Endothelial cell of umbilical vein (primary cell): Measurements from ENCODE around the gene APOBEC2. TPM values are rescaled to one million over a fixed set of nuclear protein-coding genes. Genes with fewer than 3 reads are reported as not detected.

Experiments used
- BruUV-seq: library from RNA; stranded (reverse); fragments of 400-500 nt; replicated peaks from 2 replicates; lab custom pipeline; 2021; lab: Mats Ljungman, UMichigan
- CTCF ChIA-PET: fragments of 300-600, 350-600 bp; sonication (Branson Sonifier 250); formaldehyde crosslinking; loops from one replicate; lab custom pipeline; 2021; ENCODE audit warnings: antibody characterized with exemption, inconsistent platforms; lab: Charles Lee
- POLR2A ChIA-PET: fragments of 300-600, 350-600 bp; sonication (Branson Sonifier 250); formaldehyde crosslinking; loops from one replicate; lab custom pipeline; 2021; ENCODE audit warnings: antibody characterized with exemption, inconsistent platforms; lab: Charles Lee
- DNase-seq: peaks from one replicate; pipeline ENCODE4 v3.0.0-alpha.2; 2011; ENCODE audit warnings: low read depth, low spot score
- FAIRE-seq: peaks from 2 replicates; lab custom pipeline; 2011; peaks lifted over from hg19 to GRCh38; lab: Jason Lieb, UNC
- H2AFZ ChIP-seq: 2 replicates; pipeline ENCODE4 v1.6.0; 2012; ENCODE audit warnings: low read depth, low read length, control low read depth, inconsistent platforms
- H3K27ac ChIP-seq: 2 replicates; pipeline ENCODE4 v1.5.1; 2011; ENCODE audit warnings: low read depth, mild to moderate bottlenecking, control low read depth, low read length, moderate library complexity; ENCODE audit not compliant: insufficient read depth
- H3K27me3 ChIP-seq, 2 experiments: 2 replicates each; pipeline versions ENCODE4 v1.6.0 to v1.6.1; 2011; ENCODE audit warnings: low read length in 2 of 2, mixed read lengths in 1 of 2; ENCODE audit not compliant: control insufficient read depth in 2 of 2, insufficient read depth in 2 of 2
- H3K36me3 ChIP-seq, 2 experiments: 2 replicates in 1 of 2; 3 replicates in 1 of 2; pipeline ENCODE4 v1.5.1; 2011; ENCODE audit warnings: low read length in 2 of 2, mild to moderate bottlenecking in 1 of 2, moderate library complexity in 1 of 2; ENCODE audit not compliant: control insufficient read depth in 2 of 2, insufficient read depth in 2 of 2; ENCODE audit errors: extremely low read depth in 1 of 2
- H3K4me1 ChIP-seq: 3 replicates; pipeline ENCODE4 v1.5.1; 2011; ENCODE audit warnings: mild to moderate bottlenecking, low read length; ENCODE audit not compliant: control insufficient read depth, insufficient read depth; ENCODE audit errors: extremely low read depth
- H3K4me2 ChIP-seq: 2 replicates; pipeline ENCODE4 v1.6.1; 2011; ENCODE audit warnings: low read length, control low read depth, mixed read lengths; ENCODE audit not compliant: insufficient read depth
- H3K4me3 ChIP-seq, 3 experiments: fragments of 200-600 bp in 1 of 3; sonication (generic), shearing (Covaris generic) in 1 of 3; replicated peaks in 1 of 3; 2 replicates each; pipeline ENCODE4 v1.5.1; 2011 to 2016; ENCODE audit warnings: control low read depth in 3 of 3, low read length in 3 of 3, mild to moderate bottlenecking in 2 of 3, inconsistent platforms in 1 of 3, low read depth in 1 of 3, moderate library complexity in 1 of 3; ENCODE audit not compliant: insufficient read depth in 1 of 3
- H3K79me2 ChIP-seq: 2 replicates; pipeline ENCODE4 v1.6.0; 2012; ENCODE audit warnings: low read length, inconsistent platforms; ENCODE audit not compliant: control insufficient read depth, insufficient read depth
- H3K9ac ChIP-seq: replicated peaks from 2 replicates; pipeline ENCODE3; 2011; ENCODE audit warnings: low read length, control low read depth; ENCODE audit not compliant: insufficient read depth; ENCODE audit errors: extremely low read depth
- H3K9me1 ChIP-seq: replicated peaks from 3 replicates; pipeline ENCODE4 v1.6.0; 2011; ENCODE audit warnings: mild to moderate bottlenecking, low read length; ENCODE audit not compliant: control insufficient read depth, insufficient read depth; ENCODE audit errors: extremely low read depth
- H3K9me3 ChIP-seq: replicated peaks from 2 replicates; pipeline ENCODE4 v1.5.1; 2012; ENCODE audit warnings: low read length, inconsistent platforms; ENCODE audit not compliant: control insufficient read depth, insufficient read depth
- H4K20me1 ChIP-seq: replicated peaks from 2 replicates; pipeline ENCODE3; 2011; ENCODE audit warnings: mild to moderate bottlenecking, low read length; ENCODE audit not compliant: control insufficient read depth, insufficient read depth; ENCODE audit errors: extremely low read depth
- CTCF ChIP-seq, 2 donors: IDR thresholded peaks; 1 replicate in 1 of 2; 2 replicates in 1 of 2; pipeline ENCODE4 v1.5.1; 2011; ENCODE audit warnings: low read length in 2 of 2, mild to moderate bottlenecking in 2 of 2, moderate library complexity in 2 of 2, control low read depth in 1 of 2, inconsistent platforms in 1 of 2, low read depth in 1 of 2; ENCODE audit not compliant: insufficient read depth in 1 of 2; ENCODE audit errors: extremely low read depth in 1 of 2
- EZH2 ChIP-seq: IDR thresholded peaks from 2 replicates; pipeline ENCODE4 v1.6.1; 2012; ENCODE audit warnings: borderline replicate concordance, low read depth, mild to moderate bottlenecking, moderate library complexity, low read length, inconsistent platforms; ENCODE audit not compliant: severe bottlenecking
- FOS ChIP-seq: IDR thresholded peaks from 2 replicates; pipeline ENCODE4 v1.6.1; 2011; ENCODE audit warnings: mild to moderate bottlenecking, low read length, moderate library complexity, borderline replicate concordance; ENCODE audit not compliant: insufficient read depth
- GATA2 ChIP-seq: IDR thresholded peaks from 2 replicates; pipeline ENCODE4 v1.7.0; 2011; ENCODE audit warnings: low read depth, mild to moderate bottlenecking, moderate library complexity, mixed read lengths, low read length; ENCODE audit not compliant: insufficient read length, insufficient read depth
- JUN ChIP-seq: IDR thresholded peaks from 2 replicates; pipeline ENCODE4 v1.6.1; 2011; ENCODE audit warnings: borderline replicate concordance, low read depth; ENCODE audit not compliant: insufficient read length, insufficient read depth
- MYC ChIP-seq: IDR thresholded peaks from one replicate; pipeline ENCODE4 v1.6.1; 2011; ENCODE audit warnings: mild to moderate bottlenecking, low read depth, low read length
- POLR2A ChIP-seq: IDR thresholded peaks from 2 replicates; pipeline ENCODE4 v1.6.1; 2012; ENCODE audit warnings: low read depth, mild to moderate bottlenecking, control low read depth, low read length
- POLR2AphosphoS5 ChIP-seq: IDR thresholded peaks from 2 replicates; pipeline ENCODE4 v1.6.1; 2012; ENCODE audit warnings: low read depth, mild to moderate bottlenecking, control low read depth, low read length, moderate library complexity; ENCODE audit not compliant: insufficient read depth
- dilution Hi-C: fragments of 300-500 bp; cut with MboI; formaldehyde crosslinking; loops from one replicate; pipeline ENCODE4 v1.15.0; 2019; ENCODE audit warnings: low sequenced_read_pairs; ENCODE audit not compliant: extremely low pct_ligation_motif_present
- intact Hi-C: fragments of 100-400 bp; cut with micrococcal nuclease; formaldehyde crosslinking; loops from one replicate; pipeline ENCODE4 v1.10.0; 2022
- polyA plus RNA-seq, 4 experiments: library from polyadenylated mRNA; depleted of rRNA in 3 of 4; stranded (reverse) in 3 of 4; unstranded in 1 of 4; fragments of >200 nt; gene quantifications; 2 replicates each; pipeline versions ENCODE4 v1.2.1 to v1.2.3, GENCODE V29; 2011 to 2012; ENCODE audit warnings: missing spikeins in 1 of 4
- total RNA-seq: library from RNA; stranded (reverse); gene quantifications from 2 replicates; pipeline ENCODE4 v1.2.3, GENCODE V29; 2021
- TF ChIP-seq, protein P1 (sequence below): IDR thresholded peaks from 2 replicates; pipeline ENCODE4 v1.6.1; 2011; ENCODE audit not compliant: insufficient read depth, insufficient read length

APOBEC2 gene
- total and polyA plus RNA-seq, 2 donors (not counting 3 experiments of a cell fraction or from before 2014, with no cell fraction given), result not detected

GRCh38 chr6:41045664-41046063 is 7.3 kb upstream of the APOBEC2 start:
- H2AFZ ChIP-seq, result no peak overlapping the region
- no peak overlapping the region for H3K27ac ChIP-seq
- intact Hi-C loops, result no loop called here
- peaks cover 0 to 2% of the 10 kb centered on the region in 2 experiments for H3K27me3 ChIP-seq
- no TSS peak for BruUV-seq
- no peaks in the 10 kb centered on the region for H3K36me3 ChIP-seq
- dilution Hi-C loops, result no loop called here
- H3K79me2 ChIP-seq, result no peaks in the 10 kb centered on the region
- TF ChIP-seq FOS (no peak), MYC (no peak), CTCF (IDR thresholded peaks at IDR 0.05; ENCODE audit: extremely low read depth in 1 of 2, insufficient read depth in 1 of 2, low read depth in 1 of 2, low read length in 2 of 2) (no peak), POLR2A (no peak)
- TF ChIP-seq, protein P1, sequence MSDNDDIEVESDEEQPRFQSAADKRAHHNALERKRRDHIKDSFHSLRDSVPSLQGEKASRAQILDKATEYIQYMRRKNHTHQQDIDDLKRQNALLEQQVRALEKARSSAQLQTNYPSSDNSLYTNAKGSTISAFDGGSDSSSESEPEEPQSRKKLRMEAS, result no peak
- H3K4me3 ChIP-seq, result no peak overlapping the region
- FAIRE-seq (no peak), DNase-seq (no peak)
- H3K4me1 ChIP-seq, result peaks cover 2% of the 10 kb centered on the region
- no peaks in the 10 kb centered on the region for H3K9me1 ChIP-seq
- ChIA-PET POLR2A (no interaction called here), CTCF (interaction anchor here (0.7 to 1.6 kb wide), 4 partner anchors 9 to 14 kb away, joined by 3 to 10 read pairs (median 4); no protein-coding TSS in a partner anchor)
- no peaks in the 10 kb centered on the region for H4K20me1 ChIP-seq
- no peak overlapping the region for H3K9ac ChIP-seq
- H3K4me2 ChIP-seq, result no peak overlapping the region
- H3K9me3 ChIP-seq, result no peaks in the 10 kb centered on the region

DNA sequence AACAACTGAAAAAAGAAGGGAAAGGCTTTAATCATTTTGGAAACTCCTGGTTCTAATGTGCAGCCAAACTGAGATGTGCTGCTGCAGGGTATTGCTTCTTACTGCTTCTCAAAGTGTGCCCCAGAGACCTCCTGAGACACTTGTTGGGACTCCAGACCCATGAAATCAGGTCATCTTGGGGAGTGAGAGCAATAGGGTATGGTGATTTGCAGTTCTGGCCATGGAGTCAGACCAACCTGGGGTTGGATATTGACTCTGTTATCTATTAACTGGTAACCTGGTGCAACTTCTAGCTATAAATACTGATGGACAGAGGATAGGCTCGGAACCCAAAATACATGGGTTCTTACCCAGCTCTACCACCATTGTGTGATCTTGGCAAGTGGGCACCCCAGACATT is 6.9 kb upstream of the APOBEC2 start:
- DNase-seq (no peak), FAIRE-seq (no peak)
- BruUV-seq, result no TSS peak
- dilution Hi-C loops, result no loop called here
- H3K4me3 ChIP-seq, result no peak overlapping the region
- H3K9ac ChIP-seq, result no peak overlapping the region
- no peaks in the 10 kb centered on the region for H3K9me3 ChIP-seq
- ChIA-PET CTCF (interaction anchor here (1.1 to 1.6 kb wide), 3 partner anchors 10 to 17 kb away, joined by 4 to 10 read pairs (median 4); no protein-coding TSS in a partner anchor), POLR2A (no interaction called here)
- no peaks in the 10 kb centered on the region for H3K79me2 ChIP-seq
- no peak overlapping the region for H2AFZ ChIP-seq
- H3K4me1 ChIP-seq, result peaks cover 2% of the 10 kb centered on the region
- intact Hi-C loops, result no loop called here
- H3K27me3 ChIP-seq, result peaks cover 0 to 2% of the 10 kb centered on the region in 2 experiments
- no peaks in the 10 kb centered on the region for H4K20me1 ChIP-seq
- TF ChIP-seq CTCF (IDR thresholded peaks at IDR 0.05; ENCODE audit: extremely low read depth in 1 of 2, insufficient read depth in 1 of 2, low read depth in 1 of 2, low read length in 2 of 2) (no peak), GATA2 (no peak), EZH2 (no peak), POLR2AphosphoS5 (no peak), MYC (no peak), JUN (no peak), FOS (no peak), POLR2A (no peak)
- TF ChIP-seq, protein P1, result no peak
- no peaks in the 10 kb centered on the region for H3K9me1 ChIP-seq
- no peak overlapping the region for H3K27ac ChIP-seq
- H3K36me3 ChIP-seq, result no peaks in the 10 kb centered on the region
- H3K4me2 ChIP-seq, result no peak overlapping the region
